Vagina (tissue), 2 donors: ENCODE data around the gene LRRC8A. TPM values are rescaled to one million over a fixed set of nuclear protein-coding genes. Genes with fewer than 3 reads are reported as not detected.
"Not testable (repeated sequence)": the region's sequence is repeated elsewhere in the genome, so short reads cannot be mapped to it uniquely, and the experiment has no call there.

Experiments
- DNase-seq, 2 donors: peaks; one replicate each; pipeline ENCODE4 v3.0.0-alpha.2; 2017; ENCODE audit errors: extremely low spot score in 2 of 2
- H3K27ac ChIP-seq: fragments of 200-600 bp; sonication (generic); one replicate; pipeline ENCODE4 v1.5.1; 2019
- H3K27me3 ChIP-seq: fragments of 200-600 bp; sonication (generic); one replicate; pipeline ENCODE4 v1.5.1; 2019
- H3K36me3 ChIP-seq, 2 donors: fragments of 200-600 bp; sonication (generic); one replicate each; pipeline ENCODE4 v1.5.1; 2017 to 2019
- H3K4me1 ChIP-seq: fragments of 200-600 bp; sonication (generic); one replicate; pipeline ENCODE4 v1.5.1; 2019
- H3K4me3 ChIP-seq, 2 donors: fragments of 200-600 bp; sonication (generic); 1 replicate in 1 of 2; 2 replicates in 1 of 2; pipeline ENCODE4 v1.5.1; 2016 to 2019
- H3K9me3 ChIP-seq: fragments of 200-600 bp; sonication (generic); one replicate; pipeline ENCODE4 v1.5.1; 2019
- POLR2A ChIP-seq, 2 donors: fragments of 450-650 bp; IDR thresholded peaks; one replicate each; pipeline ENCODE4 v1.6.1; 2017; ENCODE audit warnings: antibody characterized with exemption in 2 of 2, mild to moderate bottlenecking in 2 of 2, moderate library complexity in 2 of 2
- POLR2AphosphoS5 ChIP-seq, 2 donors: sonication (generic); formaldehyde crosslinking; IDR thresholded peaks; one replicate each; pipeline ENCODE4 v1.9.0; 2017; ENCODE audit warnings: antibody characterized with exemption in 2 of 2, mild to moderate bottlenecking in 2 of 2, low read depth in 1 of 2; ENCODE audit not compliant: insufficient read depth in 1 of 2
- intact Hi-C: fragments of 100-400 bp; cut with DNase I; formaldehyde crosslinking; loops from one replicate; pipeline ENCODE4 v1.15.1; 2023
- total RNA-seq: library from RNA; depleted of rRNA; stranded (reverse); fragments of >200 nt; gene quantifications from one replicate; pipeline ENCODE4 v1.2.3, GENCODE V29; 2016
- TF ChIP-seq, protein P1 (sequence below), 3 experiments: fragments of 450-650 bp in 2 of 3; fragments of 200-600 bp in 1 of 3; sonication (generic) in 1 of 3; IDR thresholded peaks; one replicate each; pipeline ENCODE4 v1.5.1; 2017 to 2019; ENCODE audit warnings: antibody characterized with exemption in 3 of 3, mild to moderate bottlenecking in 2 of 3, moderate library complexity in 2 of 3

LRRC8A gene
- total RNA-seq, 1 donor from 2014 or later = 110 TPM

DNA sequence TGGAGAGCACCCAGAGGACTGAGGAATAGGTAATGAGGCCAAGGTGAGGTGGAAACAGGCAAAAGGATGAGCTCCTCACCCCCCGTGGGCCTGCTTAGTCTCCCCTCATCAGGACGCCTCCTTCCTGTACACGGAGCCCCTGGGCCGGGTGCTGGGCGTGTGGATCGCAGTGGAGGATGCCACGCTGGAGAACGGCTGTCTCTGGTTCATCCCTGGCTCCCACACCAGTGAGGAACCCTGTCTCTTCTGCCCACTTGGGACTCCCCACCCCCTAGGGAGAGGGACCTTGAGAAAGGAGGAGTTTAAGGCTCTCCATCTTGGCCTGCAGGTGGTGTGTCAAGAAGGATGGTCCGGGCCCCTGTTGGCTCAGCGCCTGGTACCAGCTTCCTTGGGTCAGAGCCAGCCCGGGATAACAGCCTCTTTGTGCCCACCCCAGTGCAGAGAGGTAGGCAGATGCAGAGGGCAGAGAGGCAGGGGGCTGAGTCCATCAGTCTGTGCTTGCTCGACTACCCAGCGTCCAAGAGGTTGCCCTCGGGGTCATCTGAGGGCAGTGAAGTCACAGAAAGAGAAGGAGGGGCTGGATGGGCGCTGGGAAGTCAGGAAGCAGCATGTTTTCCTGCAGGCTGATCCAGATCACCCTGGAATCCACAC lies 58.5 kb downstream of the LRRC8A start:
- intact Hi-C loops = no loop called here
- H3K9me3 ChIP-seq = no peaks in the 10 kb centered on the region
- no peak for TF ChIP-seq POLR2AphosphoS5 (IDR thresholded peaks at IDR 0.05; ENCODE audit: insufficient read depth in 1 of 2, low read depth in 1 of 2)
- no peak for TF ChIP-seq POLR2A (IDR thresholded peaks at IDR 0.05)
- TF ChIP-seq, protein P1, sequence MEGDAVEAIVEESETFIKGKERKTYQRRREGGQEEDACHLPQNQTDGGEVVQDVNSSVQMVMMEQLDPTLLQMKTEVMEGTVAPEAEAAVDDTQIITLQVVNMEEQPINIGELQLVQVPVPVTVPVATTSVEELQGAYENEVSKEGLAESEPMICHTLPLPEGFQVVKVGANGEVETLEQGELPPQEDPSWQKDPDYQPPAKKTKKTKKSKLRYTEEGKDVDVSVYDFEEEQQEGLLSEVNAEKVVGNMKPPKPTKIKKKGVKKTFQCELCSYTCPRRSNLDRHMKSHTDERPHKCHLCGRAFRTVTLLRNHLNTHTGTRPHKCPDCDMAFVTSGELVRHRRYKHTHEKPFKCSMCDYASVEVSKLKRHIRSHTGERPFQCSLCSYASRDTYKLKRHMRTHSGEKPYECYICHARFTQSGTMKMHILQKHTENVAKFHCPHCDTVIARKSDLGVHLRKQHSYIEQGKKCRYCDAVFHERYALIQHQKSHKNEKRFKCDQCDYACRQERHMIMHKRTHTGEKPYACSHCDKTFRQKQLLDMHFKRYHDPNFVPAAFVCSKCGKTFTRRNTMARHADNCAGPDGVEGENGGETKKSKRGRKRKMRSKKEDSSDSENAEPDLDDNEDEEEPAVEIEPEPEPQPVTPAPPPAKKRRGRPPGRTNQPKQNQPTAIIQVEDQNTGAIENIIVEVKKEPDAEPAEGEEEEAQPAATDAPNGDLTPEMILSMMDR (IDR thresholded peaks at IDR 0.05) = no peak
- DNase-seq = no peak
- H3K4me3 ChIP-seq = no peak overlapping the region
- H3K36me3 ChIP-seq = no peaks in the 10 kb centered on the region
- no peak overlapping the region for H3K27ac ChIP-seq
- no peaks in the 10 kb centered on the region for H3K4me1 ChIP-seq
- no peaks in the 10 kb centered on the region for H3K27me3 ChIP-seq

DNA sequence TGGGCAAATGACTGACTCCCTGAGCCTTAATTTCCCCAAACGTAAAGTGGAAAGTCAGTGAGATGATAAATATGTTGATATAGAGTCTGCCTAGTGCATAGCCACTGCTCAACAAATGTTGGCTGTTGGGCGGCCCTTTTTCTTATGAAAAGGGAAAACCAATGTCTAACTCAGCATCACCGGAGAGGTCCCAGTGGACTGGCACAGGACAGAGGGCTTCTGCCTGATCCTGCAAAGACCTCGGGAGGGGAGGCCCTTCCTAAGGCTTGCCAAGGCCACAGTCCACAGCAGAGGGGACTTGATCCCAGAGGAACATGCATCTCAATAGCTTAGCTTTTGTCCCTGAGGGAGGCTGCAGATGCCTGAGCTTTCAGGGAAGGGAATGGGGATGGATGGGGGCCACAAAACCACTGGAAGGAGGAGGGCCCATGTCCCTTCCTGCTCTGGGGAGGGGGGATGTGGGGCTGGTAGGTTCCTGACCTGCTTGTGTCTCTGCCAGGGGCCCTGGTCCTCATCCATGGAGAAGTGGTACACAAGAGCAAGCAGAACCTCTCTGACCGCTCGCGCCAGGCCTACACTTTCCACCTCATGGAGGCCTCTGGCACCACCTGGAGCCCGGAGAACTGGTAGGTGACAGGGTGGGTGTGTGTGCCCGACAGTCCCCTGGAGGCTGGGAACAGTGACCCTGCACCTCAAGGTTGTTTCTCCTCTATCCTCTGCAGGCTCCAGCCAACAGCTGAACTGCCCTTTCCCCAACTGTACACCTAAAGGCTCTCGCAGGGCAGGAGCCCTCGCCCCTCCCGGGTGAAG lies 59.2 kb downstream of the LRRC8A start:
- no peaks in the 10 kb centered on the region for H3K27me3 ChIP-seq
- H3K4me1 ChIP-seq = peaks cover 4% of the 10 kb centered on the region
- no peaks in the 10 kb centered on the region for H3K36me3 ChIP-seq
- no peak for TF ChIP-seq POLR2A (IDR thresholded peaks at IDR 0.05)
- TF ChIP-seq, protein P1 (IDR thresholded peaks at IDR 0.05) = no peak
- TF ChIP-seq POLR2AphosphoS5 (IDR thresholded peaks at IDR 0.05; ENCODE audit: insufficient read depth in 1 of 2, low read depth in 1 of 2) = no peak
- H3K4me3 ChIP-seq = no peak overlapping the region
- peak overlapping the region; percentile 9 for H3K27ac ChIP-seq
- no peak for DNase-seq
- intact Hi-C loops = no loop called here
- H3K9me3 ChIP-seq = no peaks in the 10 kb centered on the region

DNA sequence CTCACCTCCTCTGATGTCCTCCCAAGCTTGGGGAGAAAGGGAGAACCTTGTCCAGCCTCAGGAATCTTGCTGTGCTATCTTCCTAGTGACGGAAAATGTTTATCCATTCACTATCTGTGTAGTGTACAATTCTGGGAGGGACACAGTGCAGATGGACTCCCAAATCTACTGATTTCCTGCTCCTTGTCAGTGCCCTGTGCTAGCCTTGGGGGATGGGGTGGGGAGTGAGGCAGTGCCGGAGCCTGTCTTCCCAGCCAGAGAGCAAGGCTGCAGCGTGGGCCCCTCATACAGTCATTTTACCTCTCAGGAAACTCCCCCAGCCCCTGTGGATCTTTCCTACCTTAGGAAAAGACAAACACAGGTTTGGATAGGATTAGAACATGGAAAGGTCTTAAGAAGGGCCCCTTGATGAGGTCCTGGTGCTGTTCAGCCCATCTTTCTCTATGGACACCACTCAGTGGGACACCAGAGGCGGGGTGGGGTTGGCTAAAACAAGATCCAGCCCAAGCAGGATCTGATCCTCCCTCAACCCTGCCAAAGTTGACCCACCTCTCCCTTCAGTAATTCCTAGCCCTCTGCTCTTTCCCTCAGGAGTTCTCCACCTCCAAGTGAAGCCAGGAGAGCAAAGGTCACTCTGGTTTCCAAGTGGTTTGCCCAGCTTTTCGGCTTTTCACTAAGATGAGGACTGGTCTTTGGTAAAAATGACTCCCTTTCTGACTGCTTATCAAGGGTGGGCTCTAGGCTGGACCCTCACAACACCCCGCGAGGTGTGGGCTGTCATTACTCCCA lies 62.1 kb downstream of the LRRC8A start:
- H3K27ac ChIP-seq = no peak overlapping the region
- TF ChIP-seq, protein P1 (IDR thresholded peaks at IDR 0.05) = no peak
- TF ChIP-seq POLR2AphosphoS5 (IDR thresholded peaks at IDR 0.05; ENCODE audit: insufficient read depth in 1 of 2, low read depth in 1 of 2) = no peak
- TF ChIP-seq POLR2A (IDR thresholded peaks at IDR 0.05) = no peak
- no peaks in the 10 kb centered on the region for H3K9me3 ChIP-seq
- intact Hi-C loops = no loop called here
- H3K4me1 ChIP-seq = peaks cover 18% of the 10 kb centered on the region
- DNase-seq = no peak
- no peaks in the 10 kb centered on the region for H3K36me3 ChIP-seq
- H3K27me3 ChIP-seq = no peaks in the 10 kb centered on the region
- no peak overlapping the region for H3K4me3 ChIP-seq

DNA sequence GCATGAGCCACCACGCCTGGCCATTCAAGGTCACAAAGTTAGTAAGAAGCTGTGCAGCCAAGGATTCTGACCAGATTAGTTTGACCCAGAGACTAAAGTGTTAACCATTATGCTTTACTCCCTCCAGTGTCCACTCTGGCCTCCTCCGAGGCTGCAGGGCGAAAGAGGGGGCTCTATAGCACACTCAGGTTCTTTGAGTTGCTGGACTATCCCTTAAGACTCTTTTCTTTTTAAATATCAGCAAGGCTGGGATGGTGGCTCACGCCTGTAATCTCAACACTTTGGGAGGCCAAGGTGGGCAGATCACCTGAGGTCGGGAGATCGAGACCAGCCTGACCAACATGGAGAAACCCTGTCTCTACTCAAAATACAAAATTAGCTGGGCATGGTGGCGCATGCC lies 63.0 kb downstream of the LRRC8A start:
- intact Hi-C loops, DNase-seq, H3K27ac ChIP-seq, H3K36me3 ChIP-seq, H3K27me3 ChIP-seq, H3K4me3 ChIP-seq, H3K9me3 ChIP-seq: not testable (repeated sequence)
- H3K4me1 ChIP-seq = peaks cover 20% of the 10 kb centered on the region

DNA sequence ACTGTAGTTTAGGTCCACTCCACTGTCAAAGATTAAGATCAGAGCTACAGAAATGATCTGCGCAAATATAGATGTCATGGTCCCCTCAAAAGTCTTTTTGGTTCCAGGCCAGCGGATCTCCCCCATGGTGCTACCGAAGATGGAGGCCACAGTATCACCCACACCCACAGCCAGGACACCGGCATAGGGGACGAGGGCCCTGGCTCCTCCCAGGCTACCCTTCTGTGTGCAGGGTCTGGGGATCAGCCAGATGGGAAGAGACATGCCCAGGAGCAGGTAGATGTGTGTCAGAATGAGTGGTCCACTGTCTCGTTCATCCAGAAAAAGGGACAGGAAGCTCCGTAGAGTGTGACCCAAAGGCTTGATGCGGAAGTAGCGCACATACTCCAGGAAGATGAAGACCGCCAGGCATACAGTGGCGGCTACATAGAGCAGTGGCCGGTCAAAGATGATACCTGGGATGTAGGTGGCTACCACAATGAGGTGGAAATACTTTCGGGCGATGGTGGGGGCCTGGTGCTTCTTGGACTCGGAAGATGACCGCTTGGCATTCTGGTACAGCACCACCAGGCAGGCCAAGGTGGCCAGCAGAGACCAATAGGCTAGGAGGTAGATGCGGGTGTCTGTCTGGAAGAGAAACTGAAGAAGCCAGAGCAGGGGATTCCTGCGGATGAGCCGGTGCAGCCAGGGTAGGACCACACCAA lies 64.0 kb downstream of the LRRC8A start:
- no peak overlapping the region for H3K4me3 ChIP-seq
- no peaks in the 10 kb centered on the region for H3K27me3 ChIP-seq
- no peak for DNase-seq
- TF ChIP-seq POLR2AphosphoS5 (IDR thresholded peaks at IDR 0.05; ENCODE audit: insufficient read depth in 1 of 2, low read depth in 1 of 2) = no peak
- TF ChIP-seq, protein P1 (IDR thresholded peaks at IDR 0.05) = no peak
- no peak for TF ChIP-seq POLR2A (IDR thresholded peaks at IDR 0.05)
- intact Hi-C loops = no loop called here
- no peaks in the 10 kb centered on the region for H3K36me3 ChIP-seq
- H3K9me3 ChIP-seq = no peaks in the 10 kb centered on the region
- H3K27ac ChIP-seq = no peak overlapping the region
- peaks cover 20% of the 10 kb centered on the region for H3K4me1 ChIP-seq
